ENCODE results near the gene KCTD3.

- TF ChIP-seq, protein P1, sequence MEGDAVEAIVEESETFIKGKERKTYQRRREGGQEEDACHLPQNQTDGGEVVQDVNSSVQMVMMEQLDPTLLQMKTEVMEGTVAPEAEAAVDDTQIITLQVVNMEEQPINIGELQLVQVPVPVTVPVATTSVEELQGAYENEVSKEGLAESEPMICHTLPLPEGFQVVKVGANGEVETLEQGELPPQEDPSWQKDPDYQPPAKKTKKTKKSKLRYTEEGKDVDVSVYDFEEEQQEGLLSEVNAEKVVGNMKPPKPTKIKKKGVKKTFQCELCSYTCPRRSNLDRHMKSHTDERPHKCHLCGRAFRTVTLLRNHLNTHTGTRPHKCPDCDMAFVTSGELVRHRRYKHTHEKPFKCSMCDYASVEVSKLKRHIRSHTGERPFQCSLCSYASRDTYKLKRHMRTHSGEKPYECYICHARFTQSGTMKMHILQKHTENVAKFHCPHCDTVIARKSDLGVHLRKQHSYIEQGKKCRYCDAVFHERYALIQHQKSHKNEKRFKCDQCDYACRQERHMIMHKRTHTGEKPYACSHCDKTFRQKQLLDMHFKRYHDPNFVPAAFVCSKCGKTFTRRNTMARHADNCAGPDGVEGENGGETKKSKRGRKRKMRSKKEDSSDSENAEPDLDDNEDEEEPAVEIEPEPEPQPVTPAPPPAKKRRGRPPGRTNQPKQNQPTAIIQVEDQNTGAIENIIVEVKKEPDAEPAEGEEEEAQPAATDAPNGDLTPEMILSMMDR (IDR thresholded peaks at IDR 0.05), result no peak
- TF ChIP-seq POLR2A (IDR thresholded peaks at IDR 0.05), result no peak
Measured at GRCh38 chr1:215637041-215637573, 70.0 kb downstream of the KCTD3 start.

Data from right lobe of liver (tissue), 4 donors.